HG02798 (cell line): ENCODE measurements around the gene FOXC1.

Experiments used
- ATAC-seq: cut with Tn5 transposase; IDR thresholded peaks from one replicate; pipeline ENCODE4 v1.9.1; 2021; ENCODE audit warnings: mild to moderate bottlenecking; ENCODE audit not compliant: unreplicated experiment, poor library complexity

FOXC1 gene

DNA sequence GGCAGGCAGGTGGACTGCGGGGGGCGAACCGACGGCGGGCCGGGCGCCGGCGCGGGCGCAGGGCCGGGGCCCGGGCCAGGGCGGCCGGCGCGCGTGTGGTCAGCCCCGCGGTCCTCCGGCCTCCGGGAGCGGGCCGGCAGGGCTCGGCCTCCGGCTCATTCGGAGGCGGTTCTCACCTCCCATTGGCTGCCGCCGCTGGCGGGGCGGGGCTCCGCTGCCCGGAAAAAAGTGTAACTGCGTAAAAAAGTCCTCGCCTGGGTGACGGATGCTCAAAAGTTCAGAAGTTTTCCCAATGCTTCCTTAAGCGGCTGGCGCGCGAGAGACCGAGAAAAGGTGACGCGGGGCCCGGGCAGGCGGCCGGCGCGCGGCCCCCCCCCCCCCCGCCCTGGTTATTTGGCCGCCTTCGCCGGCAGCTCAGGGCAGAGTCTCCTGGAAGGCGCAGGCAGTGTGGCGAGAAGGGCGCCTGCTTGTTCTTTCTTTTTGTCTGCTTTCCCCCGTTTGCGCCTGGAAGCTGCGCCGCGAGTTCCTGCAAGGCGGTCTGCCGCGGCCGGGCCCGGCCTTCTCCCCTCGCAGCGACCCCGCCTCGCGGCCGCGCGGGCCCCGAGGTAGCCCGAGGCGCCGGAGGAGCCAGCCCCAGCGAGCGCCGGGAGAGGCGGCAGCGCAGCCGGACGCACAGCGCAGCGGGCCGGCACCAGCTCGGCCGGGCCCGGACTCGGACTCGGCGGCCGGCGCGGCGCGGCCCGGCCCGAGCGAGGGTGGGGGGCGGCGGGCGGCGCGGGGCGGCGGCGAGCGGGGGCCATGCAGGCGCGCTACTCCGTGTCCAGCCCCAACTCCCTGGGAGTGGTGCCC is at the start of gene FOXC1:
TSS of gene FOXC1 (plus strand) at position 268 of the 849 bp plus-strand sequence. CDS start at position 799, 531 bp downstream.
- ATAC-seq, result peak; percentile 71

DNA sequence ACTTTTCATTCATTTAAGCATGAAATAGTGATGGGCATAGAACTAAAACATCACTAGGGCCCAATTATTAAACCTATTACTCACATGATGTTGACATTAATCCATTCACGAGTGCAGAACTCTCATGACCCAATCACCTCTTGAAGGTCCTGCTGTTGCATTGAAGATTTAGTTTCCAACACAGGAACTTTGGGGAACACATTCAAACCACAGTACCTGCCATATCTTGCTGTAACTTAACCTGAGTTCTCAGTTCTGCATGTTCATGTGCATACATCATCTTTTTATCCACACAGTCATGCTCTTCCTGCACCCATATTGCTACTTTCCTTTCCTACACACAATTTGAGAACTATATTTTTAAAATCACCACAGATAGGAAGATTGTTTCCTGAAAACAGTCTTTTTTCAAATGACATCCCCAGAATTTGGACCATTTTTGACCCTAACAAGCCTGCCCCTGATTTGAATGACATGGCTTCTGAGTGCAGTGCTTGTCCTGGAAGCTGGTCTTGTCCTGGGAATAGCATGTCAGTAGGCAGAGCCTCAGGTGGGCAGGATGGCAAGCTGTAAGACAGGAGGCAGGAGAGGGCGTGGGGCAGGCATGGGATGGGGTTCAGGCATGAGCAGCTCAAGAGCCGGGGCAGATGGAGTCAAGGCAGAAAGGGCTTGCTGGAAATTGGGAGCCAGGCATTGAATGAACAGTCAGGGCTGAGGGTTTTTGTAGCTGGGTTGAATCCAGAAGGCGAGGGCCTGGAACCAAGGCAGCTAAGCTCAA is 49.2 kb upstream of the FOXC1 start:
- no peak for ATAC-seq

- ATAC-seq, result no peak
Observed at GRCh38 chr6:1561355-1561754, 48.4 kb upstream of the FOXC1 start.

- no peak for ATAC-seq
Observed at GRCh38 chr6:1562171-1562955, 47.4 kb upstream of the FOXC1 start.

- ATAC-seq, result no peak
Observed at GRCh38 chr6:1569377-1569776, 40.3 kb upstream of the FOXC1 start.

GRCh38 chr6:1570848-1571247 is 38.9 kb upstream of the FOXC1 start:
- ATAC-seq, result no peak

DNA sequence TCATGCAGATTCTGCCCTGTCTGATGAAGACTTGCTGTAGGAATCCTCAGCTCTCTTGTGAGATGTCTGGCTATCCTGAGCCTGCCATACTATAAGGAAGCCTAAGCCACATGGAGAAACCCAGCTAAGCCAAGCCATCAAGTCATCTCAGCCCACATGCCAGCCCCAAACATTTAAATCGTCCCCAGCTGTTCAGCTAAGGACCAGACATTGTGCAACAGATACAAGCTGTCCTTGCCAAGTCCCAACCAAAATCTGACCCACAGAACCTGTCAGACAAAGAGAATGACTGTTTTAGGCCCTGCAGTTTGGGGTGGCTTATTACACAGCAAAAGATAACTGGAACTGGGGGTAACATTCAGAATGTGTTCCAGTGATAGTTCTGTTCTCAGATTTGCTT is 36.8 kb upstream of the FOXC1 start:
- ATAC-seq, result no peak

GRCh38 chr6:1574083-1574761 is 35.5 kb upstream of the FOXC1 start:
- no peak for ATAC-seq

- ATAC-seq, result no peak
Observed at GRCh38 chr6:1574890-1575209, 34.9 kb upstream of the FOXC1 start.

- ATAC-seq, result peak; percentile 76
Observed at GRCh38 chr6:1575210-1576041, 34.3 kb upstream of the FOXC1 start.

DNA sequence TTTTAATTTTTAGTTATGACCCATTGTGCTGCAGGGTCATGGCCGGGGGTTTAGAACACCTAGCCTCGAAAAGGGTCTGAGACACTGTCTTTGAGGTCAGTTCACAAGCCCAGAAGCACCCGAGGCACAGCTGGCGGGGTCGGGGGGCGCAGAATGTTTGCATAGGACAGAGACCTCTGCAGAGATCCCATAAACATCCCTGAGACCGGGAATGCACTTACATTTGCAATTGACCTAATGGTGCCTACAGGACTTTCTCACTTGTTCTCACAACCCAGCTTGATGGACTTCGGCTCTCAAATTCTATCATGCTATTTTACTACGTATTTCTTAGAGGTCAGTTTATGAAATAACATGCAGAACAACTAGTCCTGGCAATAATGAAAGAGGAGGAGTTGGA is 33.5 kb upstream of the FOXC1 start:
- ATAC-seq, result no peak

- ATAC-seq, result no peak
Observed at GRCh38 chr6:1576711-1577110, 33.0 kb upstream of the FOXC1 start.

DNA sequence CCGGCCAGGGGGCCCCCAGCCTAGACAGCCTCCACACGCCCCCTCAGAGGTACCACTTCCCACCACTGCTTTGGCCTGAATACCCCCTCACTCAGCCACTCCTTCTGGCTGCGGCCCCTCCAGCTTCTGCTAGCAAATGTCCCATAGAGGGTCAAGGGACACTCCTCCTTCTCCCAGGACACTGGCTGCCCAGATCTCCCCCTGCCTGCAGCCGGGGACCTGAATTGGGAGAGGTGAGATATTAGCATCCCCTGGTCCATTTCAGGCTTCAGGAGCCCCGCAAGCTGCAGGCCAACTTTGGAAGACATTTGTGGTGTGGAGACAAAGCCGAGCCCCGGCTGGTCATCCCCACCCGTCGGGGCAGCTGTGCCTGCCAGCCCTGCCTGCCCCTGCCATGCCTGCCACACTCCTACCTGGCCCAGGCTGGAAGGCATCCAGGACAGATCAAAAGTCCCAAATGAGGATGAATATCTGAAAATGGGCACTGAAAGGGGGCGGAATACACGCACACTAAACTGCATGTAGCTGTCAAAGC is 32.5 kb upstream of the FOXC1 start:
- no peak for ATAC-seq

DNA sequence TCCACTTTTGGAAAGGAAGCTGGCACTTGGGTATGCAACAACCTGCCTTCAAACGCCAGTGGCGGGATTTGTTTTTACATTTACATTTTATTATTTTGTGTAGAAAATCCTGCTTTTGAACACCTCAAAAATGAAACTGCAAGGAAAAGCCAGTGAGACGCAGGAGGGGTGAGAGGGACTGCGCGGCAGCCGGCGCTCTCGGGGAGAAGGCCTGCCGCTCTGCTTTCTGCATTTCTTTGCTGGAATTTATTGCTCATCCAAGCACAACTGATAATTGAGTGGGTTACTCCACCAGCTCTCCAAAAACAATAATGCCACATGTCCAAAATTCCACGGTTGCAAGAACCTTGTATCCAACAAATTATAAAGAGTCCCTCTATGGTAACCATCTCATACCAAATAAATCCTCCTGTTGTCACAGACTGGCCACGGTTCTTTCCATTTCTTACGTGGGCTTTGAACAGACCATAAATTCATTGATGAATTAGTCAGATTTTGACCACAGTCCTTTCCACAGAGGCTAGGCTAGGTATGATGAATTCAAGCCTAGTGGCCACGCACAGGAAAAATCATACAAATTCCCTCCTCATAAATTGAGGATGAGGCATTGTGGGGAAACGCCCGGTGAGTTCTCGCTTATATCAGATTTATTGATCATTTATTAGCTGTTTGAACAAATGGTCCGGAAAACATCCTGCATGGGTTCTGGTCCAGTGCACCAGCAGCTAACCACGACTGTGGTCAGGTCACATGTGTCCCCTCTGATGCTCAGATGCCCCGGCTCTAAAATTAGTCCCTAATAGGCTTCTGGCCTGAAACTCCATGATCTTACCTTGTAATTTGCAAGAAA is 31.6 kb upstream of the FOXC1 start:
- ATAC-seq, result no peak

DNA sequence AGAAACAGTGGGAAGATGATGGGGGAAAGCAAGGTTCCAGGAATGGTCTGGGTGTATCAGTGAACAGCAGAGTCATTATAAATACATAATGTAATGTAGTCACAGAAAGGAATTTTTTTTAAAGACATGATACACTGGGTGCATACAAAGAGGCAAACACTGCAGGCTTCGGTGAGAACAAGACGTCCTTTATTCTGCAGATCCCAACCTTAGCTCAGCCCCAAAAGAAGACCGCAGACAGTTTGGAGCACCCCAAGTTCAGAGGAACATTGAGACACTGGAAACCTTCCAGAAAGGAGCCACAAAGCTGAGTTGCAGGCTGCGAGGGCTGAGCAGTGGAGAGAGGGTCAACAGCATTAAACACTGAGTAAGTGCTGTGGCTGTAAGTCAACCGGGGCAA is 30.6 kb upstream of the FOXC1 start:
- ATAC-seq, result no peak

DNA sequence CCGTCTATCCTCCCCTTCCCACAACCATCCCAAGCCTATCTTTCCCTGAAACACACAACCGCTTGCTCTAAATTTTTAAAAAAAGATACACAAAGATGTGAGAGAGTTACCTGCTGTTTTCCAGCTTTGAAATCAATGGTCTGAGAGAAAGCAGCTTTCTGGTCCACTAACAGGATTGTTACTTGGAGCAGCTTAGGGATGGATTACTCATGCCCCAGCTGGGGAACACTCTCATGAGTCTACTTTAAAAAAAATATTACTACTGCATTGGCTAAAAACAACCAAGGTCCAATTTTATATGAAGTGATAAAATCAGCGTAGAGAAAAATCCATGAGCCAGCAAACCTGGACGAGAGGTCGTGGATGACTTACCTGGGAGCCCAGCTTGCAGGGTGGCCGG is 29.6 kb upstream of the FOXC1 start:
- no peak for ATAC-seq

DNA sequence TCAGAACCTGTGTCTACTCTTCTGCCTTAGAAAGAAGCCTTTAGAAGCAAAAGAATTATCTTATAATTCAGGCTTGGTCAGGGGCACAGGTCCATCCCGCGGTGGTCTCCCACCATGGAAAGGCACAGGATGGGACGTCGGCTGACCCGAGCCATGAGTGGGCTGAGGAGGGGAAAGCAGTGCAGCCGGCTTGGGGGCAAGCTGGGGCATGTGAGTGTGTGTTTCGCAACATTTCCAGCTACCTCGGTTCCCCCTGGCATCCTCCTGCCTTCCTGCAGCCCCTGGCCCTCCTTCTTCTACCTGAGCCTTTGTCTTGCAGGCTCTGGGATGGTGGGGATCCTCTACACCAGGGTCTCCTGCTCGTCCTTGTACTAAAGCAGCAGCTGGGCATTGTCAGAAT is 29.1 kb upstream of the FOXC1 start:
- ATAC-seq, result no peak
